Mucosa of gallbladder (tissue), 1 donor: Measurements from ENCODE around the gene PAIP2B. TPM values are rescaled to one million over a fixed set of nuclear protein-coding genes. Genes with fewer than 3 reads are reported as not detected.

ENCODE experiments used
- DNase-seq: peaks from one replicate; pipeline ENCODE4 v3.0.0-alpha.2; 2020; ENCODE audit warnings: low spot score
- total RNA-seq: library from RNA; stranded (reverse); gene quantifications from one replicate; pipeline ENCODE4 v1.2.1, GENCODE V29; 2021
- donor health status: DM: no; HTN: no; CAD: no.

The PAIP2B gene
- total RNA-seq, 1 donor from 2014 or later, result 6.9 TPM

DNA sequence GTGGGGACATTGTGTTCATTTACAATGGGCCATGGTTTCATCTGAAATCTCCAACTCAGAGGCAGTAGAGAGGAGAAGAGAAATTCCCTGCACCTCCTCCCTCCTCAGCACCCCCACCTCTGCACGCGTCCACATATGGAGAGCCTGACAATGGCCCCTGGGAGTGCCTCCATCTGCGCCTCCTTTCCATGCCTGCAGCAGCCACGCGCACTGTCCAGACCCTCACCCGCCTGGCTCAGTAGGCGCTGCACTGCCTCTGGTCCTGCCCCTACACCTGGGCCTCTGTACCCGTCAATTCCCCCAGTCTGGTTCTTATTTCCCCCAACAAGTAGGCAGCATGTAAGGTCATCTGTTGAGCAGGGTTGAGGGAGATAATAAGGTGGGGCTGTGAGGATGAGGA is 72.6 kb downstream of the PAIP2B start:
- DNase-seq, result no peak

DNA sequence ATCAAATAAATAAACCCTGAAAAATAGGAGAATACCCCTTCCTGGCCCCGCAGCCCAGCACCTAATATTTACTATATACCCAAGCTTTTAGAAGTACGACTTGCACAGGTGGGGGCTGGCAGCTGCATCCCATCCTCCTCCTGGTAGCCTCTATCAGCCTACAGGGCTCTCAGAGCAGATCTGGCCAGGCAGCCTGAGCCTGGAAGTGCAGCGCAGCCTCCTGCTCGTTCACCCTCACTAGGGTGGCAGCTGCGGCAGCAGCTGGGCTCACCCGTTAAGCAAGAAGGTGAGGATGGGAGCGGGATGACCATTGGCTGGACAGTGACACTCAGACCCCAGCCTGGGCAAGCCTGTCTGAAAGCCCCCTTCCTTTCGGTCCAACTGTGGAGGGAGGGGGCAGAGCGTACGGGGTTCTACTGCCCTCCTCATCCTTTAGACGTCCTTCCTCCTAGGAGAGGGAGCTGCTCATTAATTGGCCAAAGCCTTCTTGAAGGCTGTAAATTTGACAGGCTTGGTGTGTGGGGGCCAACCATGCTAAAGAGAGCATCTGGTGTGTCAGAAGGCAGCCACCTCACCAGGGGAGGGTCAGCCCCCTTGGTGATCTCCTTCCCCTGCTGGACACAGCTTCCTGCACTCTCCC is 73.2 kb downstream of the PAIP2B start:
- DNase-seq, result no peak

DNA sequence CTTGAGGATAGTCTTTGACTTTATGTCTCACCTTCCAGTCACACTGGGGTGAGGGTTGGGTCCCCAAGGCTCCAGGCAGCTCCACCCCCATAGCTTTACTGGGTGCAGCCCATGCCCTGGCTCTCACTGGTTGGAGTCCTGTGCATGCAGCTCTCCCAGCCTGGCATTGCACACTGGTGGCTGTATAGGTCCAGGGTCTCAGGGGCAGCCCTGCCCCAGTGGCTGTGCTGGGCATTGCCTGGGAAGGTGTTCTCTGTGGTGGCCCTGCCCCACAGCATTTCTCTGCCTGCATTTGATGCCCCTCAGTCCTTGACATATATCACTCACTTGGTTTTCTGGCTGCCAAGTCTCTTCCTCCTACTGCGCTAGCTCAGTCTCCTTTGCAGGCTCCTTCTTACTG is 75.3 kb downstream of the PAIP2B start:
- DNase-seq, result no peak

- no peak for DNase-seq
Measured at GRCh38 chr2:71150082-71150816, 76.7 kb downstream of the PAIP2B start.

DNA sequence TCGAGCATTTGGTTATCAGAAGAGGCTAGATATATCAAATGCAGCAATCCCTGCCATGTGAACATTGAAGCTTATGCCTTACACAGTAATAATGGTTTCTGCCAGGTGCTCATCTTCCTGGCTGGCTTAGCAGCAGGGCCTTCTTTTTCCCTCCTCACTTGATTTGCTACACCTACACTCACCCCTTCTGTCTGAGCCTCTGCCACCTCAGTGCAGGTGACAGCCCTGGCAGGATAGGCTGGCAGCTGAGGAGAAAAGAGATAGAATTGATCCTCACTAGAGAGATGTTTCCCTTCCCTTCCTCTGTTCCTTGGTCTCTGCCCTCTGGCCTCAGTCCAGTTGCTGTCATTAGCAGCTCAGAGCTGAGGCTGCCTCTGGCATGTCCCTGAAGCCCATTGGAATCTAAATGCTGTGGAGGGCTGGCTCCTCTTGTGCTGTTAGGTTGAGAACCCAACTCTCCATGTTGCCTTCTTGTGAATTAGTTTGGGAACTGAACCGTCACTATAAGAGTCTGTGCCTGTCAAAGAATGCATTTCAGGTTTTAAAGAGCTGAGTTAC is 78.3 kb downstream of the PAIP2B start:
- no peak for DNase-seq

- no peak for DNase-seq
Measured at GRCh38 chr2:71143782-71144181, 83.1 kb downstream of the PAIP2B start.

DNA sequence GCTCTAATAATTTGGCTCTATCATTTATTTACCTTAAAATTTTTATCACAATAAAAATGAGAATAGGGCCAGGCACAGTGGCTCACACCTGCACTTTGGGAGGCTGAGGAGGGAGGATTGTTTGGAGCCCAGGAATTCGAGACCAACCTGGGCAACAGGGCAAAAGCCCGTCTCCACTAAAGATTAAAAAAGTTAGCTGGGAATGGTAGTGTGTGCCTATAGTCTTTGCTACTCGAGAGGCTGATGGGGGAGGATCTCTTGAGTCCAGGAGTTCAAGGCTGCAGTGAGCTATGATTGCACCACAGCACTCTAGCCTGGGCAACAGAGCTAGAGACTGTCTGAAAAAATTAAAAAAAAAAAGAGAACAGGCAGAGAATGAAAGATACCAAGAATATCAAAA is 90.7 kb downstream of the PAIP2B start:
- DNase-seq, result no peak

- no peak for DNase-seq
Measured at GRCh38 chr2:71133603-71134002, 93.3 kb downstream of the PAIP2B start.

Other genes starting within 250 kb of the PAIP2B start
- 2.9 TPM for gene ANKRD53, start 248.5 kb downstream of the PAIP2B start, total RNA-seq
- gene TEX261, start 232.2 kb downstream of the PAIP2B start, total RNA-seq, result 62.8 TPM
- 104 TPM for gene NAGK, start 158.5 kb downstream of the PAIP2B start, total RNA-seq
- gene MCEE, start 96.9 kb downstream of the PAIP2B start, total RNA-seq, result 15.8 TPM
- 31.4 TPM for gene MPHOSPH10, start 96.5 kb downstream of the PAIP2B start, total RNA-seq
- 102 TPM for gene ZNF638, start 104.7 kb upstream of the PAIP2B start, total RNA-seq
- gene DYSF, start 226.5 kb upstream of the PAIP2B start, total RNA-seq, result 12.8 TPM